GM12865 (cell line): Measurements from ENCODE around the gene LRRC30.

Source experiments
- DNase-seq: peaks from one replicate; pipeline ENCODE4 v3.0.0; 2010; ENCODE audit warnings: low read depth
- H3K4me3 ChIP-seq: 2 replicates; pipeline ENCODE4 v1.5.1; 2011; ENCODE audit warnings: mild to moderate bottlenecking, low read depth, low read length, control low read depth
- CTCF ChIP-seq: IDR thresholded peaks from 2 replicates; pipeline ENCODE4 v1.5.1; 2011; ENCODE audit warnings: low read length, control low read depth, low read depth, inconsistent platforms; ENCODE audit not compliant: insufficient read depth; ENCODE audit errors: missing control alignments

Gene LRRC30

GRCh38 chr18:7255643-7256042 is 24.8 kb downstream of the LRRC30 start:
- no peak overlapping the region for H3K4me3 ChIP-seq
- no peak for DNase-seq
- TF ChIP-seq CTCF, result no peak

GRCh38 chr18:7256618-7257425 is 25.9 kb downstream of the LRRC30 start:
- DNase-seq, result no peak
- TF ChIP-seq CTCF, result no peak
- no peak overlapping the region for H3K4me3 ChIP-seq

GRCh38 chr18:7257426-7257740 is 26.5 kb downstream of the LRRC30 start:
- no peak for DNase-seq
- TF ChIP-seq CTCF, result no peak
- H3K4me3 ChIP-seq, result no peak overlapping the region

GRCh38 chr18:7259475-7259874 is 28.6 kb downstream of the LRRC30 start:
- H3K4me3 ChIP-seq, result no peak overlapping the region
- DNase-seq, result no peak
- no peak for TF ChIP-seq CTCF

- no peak overlapping the region for H3K4me3 ChIP-seq
- no peak for DNase-seq
- TF ChIP-seq CTCF, result no peak
Observed at GRCh38 chr18:7261199-7261598, 30.3 kb downstream of the LRRC30 start.

GRCh38 chr18:7267973-7268372 is 37.1 kb downstream of the LRRC30 start:
- DNase-seq, result no peak
- no peak for TF ChIP-seq CTCF
- H3K4me3 ChIP-seq, result no peak overlapping the region

GRCh38 chr18:7269942-7270341 is 39.1 kb downstream of the LRRC30 start:
- TF ChIP-seq CTCF, result no peak
- H3K4me3 ChIP-seq, result no peak overlapping the region
- no peak for DNase-seq
